H1 (cell line): Measurements from ENCODE around the gene KCNMA1. TPM values are rescaled to one million over a fixed set of nuclear protein-coding genes. Genes with fewer than 3 reads are reported as not detected.

Experiments
- CEBPB ChIP-seq: IDR thresholded peaks from 2 replicates; pipeline ENCODE4 v1.6.1; 2012; ENCODE audit warnings: low read depth, low read length
- EP300 ChIP-seq, 2 experiments: IDR thresholded peaks; 1 replicate in 1 of 2; 2 replicates in 1 of 2; pipeline ENCODE4 v1.6.1; 2011 to 2012; ENCODE audit warnings: low read depth in 2 of 2, low read length in 2 of 2, mild to moderate bottlenecking in 2 of 2, borderline replicate concordance in 1 of 2, inconsistent platforms in 1 of 2, moderate library complexity in 1 of 2
- RAD21 ChIP-seq, 2 experiments: IDR thresholded peaks in 1 of 2; conservative IDR thresholded peaks in 1 of 2; 2 replicates each; pipeline ENCODE4 v1.6.1; 2011; ENCODE audit warnings: low read depth in 2 of 2, low read length in 2 of 2, improper control_type of control experiment in 1 of 2, inconsistent platforms in 1 of 2, mild to moderate bottlenecking in 1 of 2, moderate library complexity in 1 of 2
- RNF2 ChIP-seq: fragments of 200-900, 300-1000 bp; sonication (generic); IDR thresholded peaks from 2 replicates; pipeline ENCODE4 v1.7.1; 2016; ENCODE audit warnings: borderline replicate concordance, low read depth, mild to moderate bottlenecking, antibody characterized with exemption, low read length; ENCODE audit not compliant: poor library complexity, severe bottlenecking; ENCODE audit errors: missing control alignments
- SAP30 ChIP-seq: fragments of 300-600 bp; sonication (generic); IDR thresholded peaks from 2 replicates; pipeline ENCODE4 v1.7.1; 2012; ENCODE audit warnings: low read length, moderate library complexity, mild to moderate bottlenecking, inconsistent platforms; ENCODE audit not compliant: insufficient read depth, insufficient replicate concordance
- SP1 ChIP-seq: IDR thresholded peaks from 2 replicates; pipeline ENCODE4 v1.6.1; 2011; ENCODE audit warnings: low read depth, low read length
- SRF ChIP-seq: IDR thresholded peaks from 2 replicates; pipeline ENCODE4 v1.6.1; 2011; ENCODE audit warnings: mild to moderate bottlenecking, low read depth, low read length, moderate library complexity
- TAF1 ChIP-seq: IDR thresholded peaks from 2 replicates; pipeline ENCODE4 v1.6.1; 2011; ENCODE audit warnings: mild to moderate bottlenecking, low read depth, low read length
- polyA plus RNA-seq, 7 experiments: library from polyadenylated mRNA; depleted of rRNA in 3 of 7; stranded (reverse) in 5 of 7; unstranded in 2 of 7; fragments of >200 nt in 5 of 7; fragments of 200-250 nt in 2 of 7; gene quantifications; 1 replicate in 5 of 7; 2 replicates in 1 of 7; 4 replicates in 1 of 7; pipeline versions ENCODE4 v1.2.1 to v1.2.3, GENCODE V29; 2011 to 2013; ENCODE audit warnings: missing spikeins in 2 of 7, mixed read lengths in 2 of 7
- total RNA-seq: library from RNA; stranded (reverse); fragmentation: NEBNext Ultra II Directional; extraction: Animal tissue kit (Norgen Biotek cat#: 25700); gene quantifications from 2 replicates; pipeline ENCODE4 v1.2.1, GENCODE V29; 2021
- TF ChIP-seq, protein P1 (sequence below): fragments of 300-600 bp; sonication (generic); IDR thresholded peaks from 2 replicates; pipeline ENCODE4 v1.7.1; 2012; ENCODE audit warnings: low read length, moderate library complexity, mild to moderate bottlenecking, inconsistent platforms; ENCODE audit not compliant: insufficient replicate concordance
- TF ChIP-seq, protein P2 (sequence below): IDR thresholded peaks from 2 replicates; pipeline ENCODE4 v1.6.1; 2011; ENCODE audit warnings: low read depth, mild to moderate bottlenecking, low read length; ENCODE audit not compliant: insufficient read depth

KCNMA1 gene
- total and polyA plus RNA-seq, 2 of the 8 experiments (the other 6 are each of a cell fraction or from before 2014, with no cell fraction given), result 10.2 to 11.1 TPM

DNA sequence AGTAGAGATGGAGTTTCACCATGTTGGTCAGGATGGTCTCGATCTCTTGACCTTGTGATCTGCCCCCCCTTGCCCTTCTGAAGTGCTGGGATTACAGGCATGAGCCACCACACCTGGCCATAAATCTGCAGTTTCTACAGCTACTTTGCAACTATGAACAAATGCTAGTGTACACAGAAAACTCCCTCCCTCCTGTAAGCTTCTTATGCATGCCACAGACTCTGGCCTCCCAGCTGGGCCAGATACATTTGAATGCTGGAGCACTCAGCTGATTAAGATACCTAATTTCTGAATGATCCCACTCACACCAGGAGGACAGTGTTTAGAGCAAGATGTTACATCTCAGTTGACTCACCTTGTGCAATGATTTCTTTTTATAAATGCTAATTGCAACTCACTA lies 486.2 kb downstream of the KCNMA1 start (continued):
- TF ChIP-seq, protein P1, sequence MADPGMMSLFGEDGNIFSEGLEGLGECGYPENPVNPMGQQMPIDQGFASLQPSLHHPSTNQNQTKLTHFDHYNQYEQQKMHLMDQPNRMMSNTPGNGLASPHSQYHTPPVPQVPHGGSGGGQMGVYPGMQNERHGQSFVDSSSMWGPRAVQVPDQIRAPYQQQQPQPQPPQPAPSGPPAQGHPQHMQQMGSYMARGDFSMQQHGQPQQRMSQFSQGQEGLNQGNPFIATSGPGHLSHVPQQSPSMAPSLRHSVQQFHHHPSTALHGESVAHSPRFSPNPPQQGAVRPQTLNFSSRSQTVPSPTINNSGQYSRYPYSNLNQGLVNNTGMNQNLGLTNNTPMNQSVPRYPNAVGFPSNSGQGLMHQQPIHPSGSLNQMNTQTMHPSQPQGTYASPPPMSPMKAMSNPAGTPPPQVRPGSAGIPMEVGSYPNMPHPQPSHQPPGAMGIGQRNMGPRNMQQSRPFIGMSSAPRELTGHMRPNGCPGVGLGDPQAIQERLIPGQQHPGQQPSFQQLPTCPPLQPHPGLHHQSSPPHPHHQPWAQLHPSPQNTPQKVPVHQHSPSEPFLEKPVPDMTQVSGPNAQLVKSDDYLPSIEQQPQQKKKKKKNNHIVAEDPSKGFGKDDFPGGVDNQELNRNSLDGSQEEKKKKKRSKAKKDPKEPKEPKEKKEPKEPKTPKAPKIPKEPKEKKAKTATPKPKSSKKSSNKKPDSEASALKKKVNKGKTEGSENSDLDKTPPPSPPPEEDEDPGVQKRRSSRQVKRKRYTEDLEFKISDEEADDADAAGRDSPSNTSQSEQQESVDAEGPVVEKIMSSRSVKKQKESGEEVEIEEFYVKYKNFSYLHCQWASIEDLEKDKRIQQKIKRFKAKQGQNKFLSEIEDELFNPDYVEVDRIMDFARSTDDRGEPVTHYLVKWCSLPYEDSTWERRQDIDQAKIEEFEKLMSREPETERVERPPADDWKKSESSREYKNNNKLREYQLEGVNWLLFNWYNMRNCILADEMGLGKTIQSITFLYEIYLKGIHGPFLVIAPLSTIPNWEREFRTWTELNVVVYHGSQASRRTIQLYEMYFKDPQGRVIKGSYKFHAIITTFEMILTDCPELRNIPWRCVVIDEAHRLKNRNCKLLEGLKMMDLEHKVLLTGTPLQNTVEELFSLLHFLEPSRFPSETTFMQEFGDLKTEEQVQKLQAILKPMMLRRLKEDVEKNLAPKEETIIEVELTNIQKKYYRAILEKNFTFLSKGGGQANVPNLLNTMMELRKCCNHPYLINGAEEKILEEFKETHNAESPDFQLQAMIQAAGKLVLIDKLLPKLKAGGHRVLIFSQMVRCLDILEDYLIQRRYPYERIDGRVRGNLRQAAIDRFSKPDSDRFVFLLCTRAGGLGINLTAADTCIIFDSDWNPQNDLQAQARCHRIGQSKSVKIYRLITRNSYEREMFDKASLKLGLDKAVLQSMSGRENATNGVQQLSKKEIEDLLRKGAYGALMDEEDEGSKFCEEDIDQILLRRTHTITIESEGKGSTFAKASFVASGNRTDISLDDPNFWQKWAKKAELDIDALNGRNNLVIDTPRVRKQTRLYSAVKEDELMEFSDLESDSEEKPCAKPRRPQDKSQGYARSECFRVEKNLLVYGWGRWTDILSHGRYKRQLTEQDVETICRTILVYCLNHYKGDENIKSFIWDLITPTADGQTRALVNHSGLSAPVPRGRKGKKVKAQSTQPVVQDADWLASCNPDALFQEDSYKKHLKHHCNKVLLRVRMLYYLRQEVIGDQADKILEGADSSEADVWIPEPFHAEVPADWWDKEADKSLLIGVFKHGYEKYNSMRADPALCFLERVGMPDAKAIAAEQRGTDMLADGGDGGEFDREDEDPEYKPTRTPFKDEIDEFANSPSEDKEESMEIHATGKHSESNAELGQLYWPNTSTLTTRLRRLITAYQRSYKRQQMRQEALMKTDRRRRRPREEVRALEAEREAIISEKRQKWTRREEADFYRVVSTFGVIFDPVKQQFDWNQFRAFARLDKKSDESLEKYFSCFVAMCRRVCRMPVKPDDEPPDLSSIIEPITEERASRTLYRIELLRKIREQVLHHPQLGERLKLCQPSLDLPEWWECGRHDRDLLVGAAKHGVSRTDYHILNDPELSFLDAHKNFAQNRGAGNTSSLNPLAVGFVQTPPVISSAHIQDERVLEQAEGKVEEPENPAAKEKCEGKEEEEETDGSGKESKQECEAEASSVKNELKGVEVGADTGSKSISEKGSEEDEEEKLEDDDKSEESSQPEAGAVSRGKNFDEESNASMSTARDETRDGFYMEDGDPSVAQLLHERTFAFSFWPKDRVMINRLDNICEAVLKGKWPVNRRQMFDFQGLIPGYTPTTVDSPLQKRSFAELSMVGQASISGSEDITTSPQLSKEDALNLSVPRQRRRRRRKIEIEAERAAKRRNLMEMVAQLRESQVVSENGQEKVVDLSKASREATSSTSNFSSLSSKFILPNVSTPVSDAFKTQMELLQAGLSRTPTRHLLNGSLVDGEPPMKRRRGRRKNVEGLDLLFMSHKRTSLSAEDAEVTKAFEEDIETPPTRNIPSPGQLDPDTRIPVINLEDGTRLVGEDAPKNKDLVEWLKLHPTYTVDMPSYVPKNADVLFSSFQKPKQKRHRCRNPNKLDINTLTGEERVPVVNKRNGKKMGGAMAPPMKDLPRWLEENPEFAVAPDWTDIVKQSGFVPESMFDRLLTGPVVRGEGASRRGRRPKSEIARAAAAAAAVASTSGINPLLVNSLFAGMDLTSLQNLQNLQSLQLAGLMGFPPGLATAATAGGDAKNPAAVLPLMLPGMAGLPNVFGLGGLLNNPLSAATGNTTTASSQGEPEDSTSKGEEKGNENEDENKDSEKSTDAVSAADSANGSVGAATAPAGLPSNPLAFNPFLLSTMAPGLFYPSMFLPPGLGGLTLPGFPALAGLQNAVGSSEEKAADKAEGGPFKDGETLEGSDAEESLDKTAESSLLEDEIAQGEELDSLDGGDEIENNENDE, result no peak
- TF ChIP-seq RNF2 (no peak), CEBPB (no peak), SP1 (no peak), EP300 (IDR thresholded peaks at IDR 0.05; ENCODE audit: borderline replicate concordance in 1 of 2, low read depth in 2 of 2, low read length in 2 of 2) (no peak), RAD21 (IDR thresholded peaks at IDR 0.05 in 1 of 2, conservative IDR thresholded peaks at IDR 0.05 in 1 of 2; ENCODE audit: low read depth in 2 of 2, low read length in 2 of 2) (no peak), SAP30 (no peak), SRF (no peak), TAF1 (no peak)
- TF ChIP-seq, protein P2, sequence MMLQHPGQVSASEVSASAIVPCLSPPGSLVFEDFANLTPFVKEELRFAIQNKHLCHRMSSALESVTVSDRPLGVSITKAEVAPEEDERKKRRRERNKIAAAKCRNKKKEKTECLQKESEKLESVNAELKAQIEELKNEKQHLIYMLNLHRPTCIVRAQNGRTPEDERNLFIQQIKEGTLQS, result no peak
